ENCODE data around the gene MATCAP1. TPM values are rescaled to one million over a fixed set of nuclear protein-coding genes. Genes with fewer than 3 reads are reported as not detected.
A peak's percentile ranks its signal among the peaks of the same experiment; 100 is the strongest.

Gene MATCAP1
- polyA plus RNA-seq, 4 donors, result 15.7 to 19.0 (median 18.2) TPM

DNA sequence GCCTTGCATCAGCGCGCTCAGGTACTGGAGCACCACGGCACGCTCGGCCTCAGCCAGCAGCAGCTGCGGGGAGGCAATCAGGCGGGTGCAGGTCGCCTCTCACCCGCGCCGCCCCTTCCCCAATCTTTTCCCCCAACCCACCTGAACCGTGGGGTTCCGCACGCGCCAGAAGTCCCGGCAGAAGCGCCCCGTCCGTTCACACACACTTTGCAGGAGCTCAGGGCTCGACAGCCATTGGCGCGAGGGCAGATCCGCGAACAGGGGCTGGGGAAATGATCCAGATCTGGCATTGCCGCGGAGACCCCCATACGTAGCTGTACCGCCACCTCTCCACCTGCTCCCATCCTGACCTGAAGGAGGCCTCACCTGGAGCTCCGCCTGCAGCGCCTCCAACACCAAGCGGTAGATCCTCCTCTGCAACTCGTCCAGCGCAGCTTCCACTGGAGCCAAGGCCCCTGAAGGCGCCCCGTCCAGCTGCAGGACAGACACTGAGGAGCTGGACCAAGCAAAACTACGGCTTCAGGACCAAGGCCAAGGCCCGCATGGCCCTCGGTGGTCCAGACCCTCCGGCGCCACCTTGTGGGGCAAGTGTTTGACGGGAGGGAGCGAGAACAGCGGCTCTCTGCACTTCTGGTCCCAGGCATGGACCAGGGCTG, 1.4 kb upstream of the MATCAP1 start:
- no peak for FAIRE-seq
- WGBS, 3 donors, result 12 to 14% (median 13%) methylated on average over 36 to 43 of the region's 43 CpGs
- peak; percentile 84 to 93 for DNase-seq
- Histone ChIP-seq H3K4me1 (ENCODE audit: control insufficient read depth in 3 of 3, insufficient read depth in 2 of 3, low read depth in 1 of 3, low read length in 2 of 3) (peaks cover 3 to 23% (median 3%) of the 10 kb centered on the region in 3 donors), H3K27ac (ENCODE audit: low read depth in 1 of 3, low read length in 2 of 3) (no peak overlapping the region), H3K27me3 (ENCODE audit: control insufficient read depth in 3 of 3, insufficient read depth in 3 of 3, low read length in 3 of 3) (peaks cover 0 to 6% (median 0%) of the 10 kb centered on the region in 3 donors), H3K9me3 (ENCODE audit: control insufficient read depth in 2 of 2, insufficient read depth in 1 of 2, low read depth in 1 of 2, low read length in 1 of 2) (no peaks in the 10 kb centered on the region), H3K36me3 (ENCODE audit: control insufficient read depth in 3 of 3, insufficient read depth in 2 of 3, low read depth in 1 of 3, low read length in 3 of 3) (peaks cover 0 to 5% (median 0%) of the 10 kb centered on the region in 3 donors), H3K4me3 (ENCODE audit: low read depth in 1 of 3, low read length in 3 of 3) (peak overlapping the region in 2 of 3 donors; percentile 0 to 58)

DNA sequence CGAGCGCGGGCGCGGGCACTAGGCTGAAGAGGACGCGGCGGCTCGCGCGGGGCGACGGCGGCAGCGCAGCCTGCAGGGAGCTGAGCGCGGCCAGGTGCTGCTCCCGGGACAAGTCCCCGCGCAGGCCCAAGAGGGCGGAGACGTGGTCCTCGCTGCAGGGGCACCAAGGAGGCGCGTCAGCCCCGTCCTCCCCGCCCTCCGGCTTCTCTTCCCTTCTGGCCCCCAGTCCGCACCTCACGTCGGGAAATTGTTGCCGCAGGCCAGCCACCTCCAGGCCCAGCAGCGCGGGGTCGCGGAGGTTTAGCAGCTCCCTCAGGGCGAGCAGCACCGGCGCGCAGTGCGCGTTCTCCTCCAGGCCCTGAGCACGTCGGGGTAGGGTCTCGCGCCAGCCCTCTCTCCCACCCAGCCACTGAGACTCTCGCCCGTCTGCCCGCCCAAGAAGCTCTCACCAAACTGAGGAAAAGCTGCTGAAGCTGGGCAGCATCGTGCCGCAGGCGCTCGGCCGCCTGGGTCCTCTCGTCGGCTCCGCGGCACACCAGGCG, 761 bp upstream of the MATCAP1 start:
- 4 to 9% (median 6%) methylated on average over 49 to 59 of the region's 59 CpGs for WGBS, 3 donors
- Histone ChIP-seq H3K9me3 (ENCODE audit: control insufficient read depth in 2 of 2, insufficient read depth in 1 of 2, low read depth in 1 of 2, low read length in 1 of 2) (no peaks in the 10 kb centered on the region), H3K27ac (ENCODE audit: low read depth in 1 of 3, low read length in 2 of 3) (peak overlapping the region; percentile 84 to 98 (median 89)), H3K4me1 (ENCODE audit: control insufficient read depth in 3 of 3, insufficient read depth in 2 of 3, low read depth in 1 of 3, low read length in 2 of 3) (peaks cover 3 to 23% (median 3%) of the 10 kb centered on the region in 3 donors), H3K27me3 (ENCODE audit: control insufficient read depth in 3 of 3, insufficient read depth in 3 of 3, low read length in 3 of 3) (peaks cover 0 to 6% (median 0%) of the 10 kb centered on the region in 3 donors), H3K4me3 (ENCODE audit: low read depth in 1 of 3, low read length in 3 of 3) (peak overlapping the region; percentile 58 to 61 (median 58)), H3K36me3 (ENCODE audit: control insufficient read depth in 3 of 3, insufficient read depth in 2 of 3, low read depth in 1 of 3, low read length in 3 of 3) (peaks cover 0 to 5% (median 0%) of the 10 kb centered on the region in 3 donors)
- FAIRE-seq (no peak), DNase-seq (no peak)

DNA sequence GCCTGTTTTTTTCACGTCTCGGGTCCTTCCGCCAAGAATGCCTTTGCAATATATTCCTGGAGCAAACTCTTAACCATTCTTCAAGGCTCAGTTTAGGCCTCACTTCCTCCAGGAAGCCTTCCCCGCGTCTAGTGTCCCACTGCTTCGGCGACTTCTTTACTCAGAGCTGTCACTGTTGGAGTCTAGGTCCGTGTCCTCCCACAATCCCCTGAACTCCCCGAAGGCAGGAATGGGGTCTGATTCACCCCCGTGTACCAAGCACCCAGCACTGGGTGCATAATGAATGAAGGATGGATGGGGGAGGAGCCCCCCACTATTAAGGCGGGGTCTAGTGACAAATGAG, 508 bp downstream of the MATCAP1 start:
- FAIRE-seq, result peak; percentile 65
- WGBS, 3 donors, result 5 to 8% (median 6%) methylated on average over 11 of the region's 11 CpGs
- peak overlapping the region; percentile 49 to 98 (median 84) for H3K27ac ChIP-seq (ENCODE audit: low read depth in 1 of 3, low read length in 2 of 3)

DNA sequence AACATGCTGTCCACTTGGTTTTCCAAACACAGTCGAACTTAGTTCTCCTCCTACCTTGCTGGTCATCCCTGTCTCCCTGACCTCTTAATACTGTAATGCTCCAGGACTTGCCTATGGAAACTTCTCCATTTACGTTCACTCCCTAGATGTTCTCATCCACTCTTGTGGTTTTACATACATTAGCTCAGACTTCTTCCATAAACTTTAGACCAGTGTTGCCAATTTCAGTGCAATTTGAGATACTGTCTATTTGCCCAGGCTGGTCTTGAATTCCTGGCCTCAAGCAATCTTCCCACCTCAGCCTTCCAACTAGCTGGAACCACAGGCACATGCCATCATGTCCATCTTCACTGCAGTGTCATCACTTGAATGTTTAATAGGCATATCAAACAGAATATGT, 1.5 kb downstream of the MATCAP1 start:
- H3K27ac ChIP-seq (ENCODE audit: low read depth in 1 of 3, low read length in 2 of 3), result no peak overlapping the region
- 84 to 98% (median 92%) methylated on average over 2 of the region's 2 CpGs for WGBS, 3 donors
- peaks cover 0 to 5% (median 0%) of the 10 kb centered on the region in 3 donors for H3K36me3 ChIP-seq (ENCODE audit: control insufficient read depth in 3 of 3, insufficient read depth in 2 of 3, low read depth in 1 of 3, low read length in 3 of 3)
- peaks cover 3 to 33% (median 7%) of the 10 kb centered on the region in 3 donors for H3K4me1 ChIP-seq (ENCODE audit: control insufficient read depth in 3 of 3, insufficient read depth in 2 of 3, low read depth in 1 of 3, low read length in 2 of 3)
- no peak overlapping the region for H3K4me3 ChIP-seq (ENCODE audit: low read depth in 1 of 3, low read length in 3 of 3)
- DNase-seq, result no peak
- no peaks in the 10 kb centered on the region for H3K9me3 ChIP-seq (ENCODE audit: control insufficient read depth in 2 of 2, insufficient read depth in 1 of 2, low read depth in 1 of 2, low read length in 1 of 2)
- FAIRE-seq, result no peak
- peaks cover 0 to 11% (median 0%) of the 10 kb centered on the region in 3 donors for H3K27me3 ChIP-seq (ENCODE audit: control insufficient read depth in 3 of 3, insufficient read depth in 3 of 3, low read length in 3 of 3)

More for the DNA sequence above, 508 bp downstream of the MATCAP1 start:
- no peak for DNase-seq
- peaks cover 0 to 6% (median 0%) of the 10 kb centered on the region in 3 donors for H3K27me3 ChIP-seq (ENCODE audit: control insufficient read depth in 3 of 3, insufficient read depth in 3 of 3, low read length in 3 of 3)
- peaks cover 0 to 5% (median 0%) of the 10 kb centered on the region in 3 donors for H3K36me3 ChIP-seq (ENCODE audit: control insufficient read depth in 3 of 3, insufficient read depth in 2 of 3, low read depth in 1 of 3, low read length in 3 of 3)
- peak overlapping the region in 2 of 3 donors; percentile 58 to 61 for H3K4me3 ChIP-seq (ENCODE audit: low read depth in 1 of 3, low read length in 3 of 3)
- no peaks in the 10 kb centered on the region for H3K9me3 ChIP-seq (ENCODE audit: control insufficient read depth in 2 of 2, insufficient read depth in 1 of 2, low read depth in 1 of 2, low read length in 1 of 2)
- H3K4me1 ChIP-seq (ENCODE audit: control insufficient read depth in 3 of 3, insufficient read depth in 2 of 3, low read depth in 1 of 3, low read length in 2 of 3), result peaks cover 3 to 30% (median 7%) of the 10 kb centered on the region in 3 donors

DNA sequence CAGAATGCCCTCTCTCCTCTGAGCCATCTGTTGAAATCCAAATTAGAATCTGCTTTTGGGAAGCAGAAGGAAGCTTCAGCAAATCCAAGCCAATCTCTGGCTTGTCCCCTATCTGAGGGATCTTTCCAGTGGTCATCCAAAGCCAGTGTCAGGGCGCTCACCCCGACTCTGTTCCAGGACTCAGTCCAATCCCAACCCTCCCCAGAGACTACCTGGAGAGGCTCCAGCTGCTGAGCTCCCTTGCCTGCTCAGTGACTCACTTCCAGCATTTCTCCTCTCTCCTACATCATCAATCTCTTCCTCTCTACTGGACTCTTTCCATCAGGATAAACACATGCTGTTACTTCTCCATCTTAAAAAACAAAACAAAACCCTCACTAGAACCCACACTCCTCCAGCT, 2.4 kb downstream of the MATCAP1 start:
- DNase-seq (no peak), FAIRE-seq (no peak)
- peak overlapping the region in 1 of 3 donors; percentile 28 for H3K27ac ChIP-seq (ENCODE audit: low read depth in 1 of 3, low read length in 2 of 3)
- H3K4me3 ChIP-seq (ENCODE audit: low read depth in 1 of 3, low read length in 3 of 3), result no peak overlapping the region
- H3K36me3 ChIP-seq (ENCODE audit: control insufficient read depth in 3 of 3, insufficient read depth in 2 of 3, low read depth in 1 of 3, low read length in 3 of 3), result peaks cover 0 to 7% (median 0%) of the 10 kb centered on the region in 3 donors
- H3K9me3 ChIP-seq (ENCODE audit: control insufficient read depth in 2 of 2, insufficient read depth in 1 of 2, low read depth in 1 of 2, low read length in 1 of 2), result no peaks in the 10 kb centered on the region
- 63 to 83% (median 81%) methylated on average over 2 of the region's 2 CpGs for WGBS, 3 donors
- H3K27me3 ChIP-seq (ENCODE audit: control insufficient read depth in 3 of 3, insufficient read depth in 3 of 3, low read length in 3 of 3), result peaks cover 0 to 17% (median 0%) of the 10 kb centered on the region in 3 donors
- peaks cover 3 to 33% (median 7%) of the 10 kb centered on the region in 3 donors for H3K4me1 ChIP-seq (ENCODE audit: control insufficient read depth in 3 of 3, insufficient read depth in 2 of 3, low read depth in 1 of 3, low read length in 2 of 3)

DNA sequence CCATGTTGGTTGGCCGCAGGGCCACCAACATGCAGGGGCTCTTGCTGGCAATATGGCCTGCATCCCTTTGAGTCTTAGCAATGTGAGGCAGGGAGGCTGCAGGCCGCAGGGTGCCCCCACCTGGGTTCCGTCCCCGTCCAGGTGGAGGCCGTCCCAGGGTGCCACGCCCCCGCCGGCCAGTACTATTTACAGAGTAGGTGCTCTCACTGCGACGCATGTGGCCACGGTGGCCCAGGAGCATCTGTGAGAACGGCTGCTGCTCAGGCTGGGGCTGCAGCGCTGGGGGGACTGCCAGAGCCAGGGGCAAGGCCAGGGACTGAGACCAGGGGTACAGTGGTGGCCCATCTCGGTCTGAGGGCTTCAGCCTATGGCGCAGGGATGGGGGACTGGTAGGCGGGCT, 3.6 kb downstream of the MATCAP1 start:
- Histone ChIP-seq H3K27ac (ENCODE audit: low read depth in 1 of 3, low read length in 2 of 3) (no peak overlapping the region), H3K36me3 (ENCODE audit: control insufficient read depth in 3 of 3, insufficient read depth in 2 of 3, low read depth in 1 of 3, low read length in 3 of 3) (peaks cover 0 to 8% (median 0%) of the 10 kb centered on the region in 3 donors), H3K27me3 (ENCODE audit: control insufficient read depth in 3 of 3, insufficient read depth in 3 of 3, low read length in 3 of 3) (peaks cover 0 to 29% (median 0%) of the 10 kb centered on the region in 3 donors), H3K4me1 (ENCODE audit: control insufficient read depth in 3 of 3, insufficient read depth in 2 of 3, low read depth in 1 of 3, low read length in 2 of 3) (peaks cover 3 to 24% (median 7%) of the 10 kb centered on the region in 3 donors), H3K4me3 (ENCODE audit: low read depth in 1 of 3, low read length in 3 of 3) (no peak overlapping the region), H3K9me3 (ENCODE audit: control insufficient read depth in 2 of 2, insufficient read depth in 1 of 2, low read depth in 1 of 2, low read length in 1 of 2) (no peaks in the 10 kb centered on the region)
- no peak for DNase-seq
- WGBS, 3 donors, result 87 to 94% (median 87%) methylated on average over 16 of the region's 16 CpGs
- no peak for FAIRE-seq

DNA sequence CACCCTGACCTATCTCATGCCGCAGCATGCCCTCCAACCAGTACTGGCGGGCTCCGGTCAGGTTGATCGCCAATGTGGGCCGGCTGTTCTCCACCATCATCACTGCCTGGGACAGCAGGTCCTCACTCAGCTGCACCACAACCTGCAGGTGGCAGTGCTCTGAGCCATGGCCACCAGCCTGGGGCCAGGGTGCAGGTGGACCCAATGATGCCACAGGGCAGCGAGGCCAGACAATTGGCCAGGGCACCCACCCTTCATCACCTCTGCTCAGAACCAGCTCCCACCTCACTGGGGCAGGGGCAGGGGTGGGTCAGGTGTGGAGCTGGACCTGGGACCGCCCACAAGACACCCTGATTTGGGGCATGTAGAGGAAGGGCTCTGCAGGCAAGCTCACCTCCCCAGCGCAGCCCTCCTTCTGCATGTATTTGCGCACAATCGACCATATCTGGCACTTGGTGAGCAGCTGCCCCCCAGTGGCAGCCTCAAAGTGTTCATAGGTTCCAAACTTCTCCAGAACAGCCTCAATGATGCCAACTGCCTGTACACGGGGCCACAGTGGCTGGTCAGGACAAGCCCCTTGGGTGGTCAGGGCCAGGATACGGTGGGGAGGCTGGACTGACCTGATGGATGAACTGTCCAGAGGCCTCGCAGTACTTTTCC, 4.2 kb downstream of the MATCAP1 start:
- WGBS, 3 donors, result 86 to 89% (median 87%) methylated on average over 13 of the region's 13 CpGs
- Histone ChIP-seq H3K4me1 (ENCODE audit: control insufficient read depth in 3 of 3, insufficient read depth in 2 of 3, low read depth in 1 of 3, low read length in 2 of 3) (peaks cover 0 to 23% (median 4%) of the 10 kb centered on the region in 3 donors), H3K36me3 (ENCODE audit: control insufficient read depth in 3 of 3, insufficient read depth in 2 of 3, low read depth in 1 of 3, low read length in 3 of 3) (peaks cover 0 to 8% (median 0%) of the 10 kb centered on the region in 3 donors), H3K27ac (ENCODE audit: low read depth in 1 of 3, low read length in 2 of 3) (no peak overlapping the region), H3K27me3 (ENCODE audit: control insufficient read depth in 3 of 3, insufficient read depth in 3 of 3, low read length in 3 of 3) (peaks cover 0 to 31% (median 0%) of the 10 kb centered on the region in 3 donors), H3K4me3 (ENCODE audit: low read depth in 1 of 3, low read length in 3 of 3) (no peak overlapping the region), H3K9me3 (ENCODE audit: control insufficient read depth in 2 of 2, insufficient read depth in 1 of 2, low read depth in 1 of 2, low read length in 1 of 2) (no peaks in the 10 kb centered on the region)
- no peak for DNase-seq
- FAIRE-seq, result no peak

Measured in small intestine (tissue), 7 donors.